SK-N-SH treated with all-trans-retinoic acid at 6 μM for 48 hours (cell line): ENCODE results near the gene PPM1H.

Experiments used
- ZFP30 ChIP-seq: fragments of 450-650 bp; formaldehyde crosslinking; IDR thresholded peaks from 2 replicates; pipeline ENCODE4 v1.5.0; 2022; ENCODE audit warnings: mild to moderate bottlenecking, moderate library complexity
- TF ChIP-seq, protein P1 (sequence below): fragments of 250-450 bp; sonication (Bioruptor Pico); IDR thresholded peaks from 2 replicates; pipeline ENCODE4 v1.8.0; 2020; ENCODE audit warnings: mild to moderate bottlenecking, moderate library complexity, borderline replicate concordance

DNA sequence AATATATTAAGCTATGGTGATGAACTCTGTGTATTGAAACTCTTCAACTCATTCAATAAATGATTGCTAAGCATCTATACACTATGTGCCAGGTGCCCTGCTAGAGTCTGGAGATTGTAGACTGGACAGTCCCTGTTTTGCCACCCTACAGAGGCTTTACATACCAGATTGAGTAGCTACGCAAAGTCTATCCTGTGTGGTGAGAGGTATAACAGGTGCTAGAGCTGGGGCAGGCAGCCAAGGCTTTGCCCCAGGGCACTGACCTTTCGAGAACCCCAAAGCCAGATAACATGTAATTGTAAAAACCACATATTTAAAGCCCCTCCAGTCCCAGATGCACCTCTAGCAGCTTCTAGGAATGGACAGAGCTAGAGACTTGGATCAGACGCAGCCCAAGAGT is 52.8 kb downstream of the PPM1H start:
- no peak for TF ChIP-seq ZFP30 (CRISPR knock-in tag)
- TF ChIP-seq, protein P1, sequence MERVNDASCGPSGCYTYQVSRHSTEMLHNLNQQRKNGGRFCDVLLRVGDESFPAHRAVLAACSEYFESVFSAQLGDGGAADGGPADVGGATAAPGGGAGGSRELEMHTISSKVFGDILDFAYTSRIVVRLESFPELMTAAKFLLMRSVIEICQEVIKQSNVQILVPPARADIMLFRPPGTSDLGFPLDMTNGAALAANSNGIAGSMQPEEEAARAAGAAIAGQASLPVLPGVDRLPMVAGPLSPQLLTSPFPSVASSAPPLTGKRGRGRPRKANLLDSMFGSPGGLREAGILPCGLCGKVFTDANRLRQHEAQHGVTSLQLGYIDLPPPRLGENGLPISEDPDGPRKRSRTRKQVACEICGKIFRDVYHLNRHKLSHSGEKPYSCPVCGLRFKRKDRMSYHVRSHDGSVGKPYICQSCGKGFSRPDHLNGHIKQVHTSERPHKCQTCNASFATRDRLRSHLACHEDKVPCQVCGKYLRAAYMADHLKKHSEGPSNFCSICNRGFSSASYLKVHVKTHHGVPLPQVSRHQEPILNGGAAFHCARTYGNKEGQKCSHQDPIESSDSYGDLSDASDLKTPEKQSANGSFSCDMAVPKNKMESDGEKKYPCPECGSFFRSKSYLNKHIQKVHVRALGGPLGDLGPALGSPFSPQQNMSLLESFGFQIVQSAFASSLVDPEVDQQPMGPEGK (CRISPR knock-in tag) = no peak
